Stimulated activated naive CD8-positive, alpha-beta T cell treated with anti-CD3 and anti-CD28 coated beads, Interleukin-15, amount 100 ng/mL, for 72 hours (primary cell): ENCODE results near the gene MID2.
"Not testable (repeated sequence)": the region's sequence is repeated elsewhere in the genome, so short reads cannot be mapped to it uniquely, and the experiment has no call there.

Experiments
- ATAC-seq: fragments of 150-1000 bp; cut with Tn5 transposase; 2 replicates; pipeline ENCODE4 v1.10.0; 2021; ENCODE audit warnings: mild to moderate bottlenecking, moderate library complexity
- DNase-seq, 2 donors: peaks; one replicate each; pipeline ENCODE4 v3.0.0; 2021 to 2022
- H3K27ac Mint-ChIP-seq, 2 donors: one replicate each; pipeline ENCODE4 v1.8.0; 2022; ENCODE audit warnings: mild to moderate bottlenecking in 2 of 2, mixed read lengths in 2 of 2, moderate library complexity in 2 of 2
- H3K27me3 Mint-ChIP-seq: one replicate; pipeline ENCODE4 v1.8.0; 2022; ENCODE audit warnings: mixed read lengths
- H3K4me1 Mint-ChIP-seq: one replicate; pipeline ENCODE4 v1.8.0; 2022; ENCODE audit warnings: mild to moderate bottlenecking, mixed read lengths
- H3K4me3 Mint-ChIP-seq, 2 donors: one replicate each; pipeline ENCODE4 v1.8.0; 2022; ENCODE audit warnings: mild to moderate bottlenecking in 2 of 2, mixed read lengths in 2 of 2, moderate library complexity in 1 of 2
- H3K9me3 Mint-ChIP-seq, 2 donors: one replicate each; pipeline ENCODE4 v1.8.0; 2022; ENCODE audit warnings: mixed read lengths in 2 of 2

The MID2 gene, protein sequence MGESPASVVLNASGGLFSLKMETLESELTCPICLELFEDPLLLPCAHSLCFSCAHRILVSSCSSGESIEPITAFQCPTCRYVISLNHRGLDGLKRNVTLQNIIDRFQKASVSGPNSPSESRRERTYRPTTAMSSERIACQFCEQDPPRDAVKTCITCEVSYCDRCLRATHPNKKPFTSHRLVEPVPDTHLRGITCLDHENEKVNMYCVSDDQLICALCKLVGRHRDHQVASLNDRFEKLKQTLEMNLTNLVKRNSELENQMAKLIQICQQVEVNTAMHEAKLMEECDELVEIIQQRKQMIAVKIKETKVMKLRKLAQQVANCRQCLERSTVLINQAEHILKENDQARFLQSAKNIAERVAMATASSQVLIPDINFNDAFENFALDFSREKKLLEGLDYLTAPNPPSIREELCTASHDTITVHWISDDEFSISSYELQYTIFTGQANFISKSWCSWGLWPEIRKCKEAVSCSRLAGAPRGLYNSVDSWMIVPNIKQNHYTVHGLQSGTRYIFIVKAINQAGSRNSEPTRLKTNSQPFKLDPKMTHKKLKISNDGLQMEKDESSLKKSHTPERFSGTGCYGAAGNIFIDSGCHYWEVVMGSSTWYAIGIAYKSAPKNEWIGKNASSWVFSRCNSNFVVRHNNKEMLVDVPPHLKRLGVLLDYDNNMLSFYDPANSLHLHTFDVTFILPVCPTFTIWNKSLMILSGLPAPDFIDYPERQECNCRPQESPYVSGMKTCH

DNA sequence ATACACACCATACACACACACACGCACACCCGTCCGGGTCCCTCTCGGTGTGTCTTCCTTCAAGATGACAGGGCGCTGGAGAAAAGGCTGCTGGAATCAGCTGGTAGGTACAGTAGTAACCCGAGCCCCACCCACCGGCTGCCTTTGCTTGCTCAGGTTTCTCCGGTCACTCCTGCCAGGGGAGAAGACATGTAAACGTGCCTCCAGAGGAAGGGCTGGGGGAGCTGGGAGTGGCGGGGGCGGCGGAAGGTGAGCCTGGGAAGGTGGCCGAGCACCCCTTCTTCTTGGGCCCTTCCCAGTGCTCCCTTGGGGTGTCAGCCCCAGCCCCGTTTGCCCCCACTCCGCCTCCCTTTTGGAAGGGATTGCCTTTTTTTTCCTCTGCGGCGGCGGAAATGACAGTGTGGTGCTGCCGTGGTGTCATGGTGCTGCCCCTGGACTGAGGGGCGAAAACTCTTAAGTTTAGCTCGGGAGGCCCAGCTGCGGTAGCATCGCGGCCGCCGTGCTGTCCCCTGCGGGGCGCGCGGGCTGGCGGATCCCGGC is at the start of gene MID2:
TSS of gene MID2 (plus strand) at position 169 of the 540 bp plus-strand sequence. CDS start 561 bp downstream, outside the sequence.
- Mint-ChIP-seq H3K27ac (peak within 1 kb of the TSS; percentile 94 to 97), H3K9me3 (no peaks in the 10 kb centered on the region), H3K27me3 (no peaks in the 10 kb centered on the region), H3K4me3 (peak within 1 kb of the TSS; percentile 89 to 96), H3K4me1 (peaks cover 49% of the 10 kb centered on the region)
- peak; percentile 41 to 55 for DNase-seq
- ATAC-seq, result peak; percentile 75

DNA sequence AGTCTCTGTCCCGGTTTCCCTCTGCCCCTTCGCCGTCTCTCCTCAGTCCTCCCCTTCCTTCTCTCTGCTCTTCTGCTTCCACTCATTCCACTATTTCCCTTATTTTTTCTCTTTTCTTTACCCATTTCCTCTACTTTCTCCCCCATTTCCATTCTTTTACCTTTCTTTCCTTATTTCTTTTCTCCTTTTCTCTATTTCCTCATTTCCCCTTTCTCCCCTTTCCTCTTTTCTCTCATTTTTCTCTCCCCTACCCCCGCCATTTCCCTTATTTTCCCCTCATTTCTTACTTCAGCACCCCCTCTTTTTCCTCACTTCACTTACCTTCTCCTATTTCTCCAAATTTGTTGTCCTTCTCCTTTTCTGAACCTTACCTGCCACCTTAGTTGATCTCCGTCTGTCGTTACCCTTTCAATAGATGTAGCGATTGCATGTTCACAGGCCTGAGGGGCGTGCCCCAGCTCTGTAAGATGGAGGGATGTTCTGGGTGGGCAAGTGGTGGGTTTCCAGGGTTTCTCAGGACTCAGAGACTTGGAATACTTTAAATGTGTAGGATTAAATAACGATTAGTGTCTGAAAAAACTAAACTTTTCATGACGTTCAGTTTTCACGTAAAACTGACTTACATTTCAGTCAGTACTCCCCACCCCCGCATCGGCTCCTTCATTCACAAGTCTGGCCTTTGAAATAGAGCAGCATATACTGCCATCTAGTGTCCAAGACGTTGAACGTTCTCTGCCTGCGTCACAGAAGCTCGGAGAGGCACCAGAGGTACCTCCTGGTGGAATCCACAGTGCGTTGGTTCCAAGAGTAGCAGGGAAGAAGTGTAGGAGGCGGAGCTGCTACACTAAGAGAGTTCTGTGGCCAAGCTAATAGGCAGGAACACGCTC is 48.8 kb upstream of the MID2 start:
- peaks cover 21% of the 10 kb centered on the region for H3K4me1 Mint-ChIP-seq
- ATAC-seq (peak; percentile 81), DNase-seq (peak; percentile 68 to 76)
- peak overlapping the region; percentile 94 to 95 for H3K4me3 Mint-ChIP-seq
- no peaks in the 10 kb centered on the region for H3K9me3 Mint-ChIP-seq
- peak overlapping the region; percentile 86 to 97 for H3K27ac Mint-ChIP-seq
- H3K27me3 Mint-ChIP-seq, result no peaks in the 10 kb centered on the region

DNA sequence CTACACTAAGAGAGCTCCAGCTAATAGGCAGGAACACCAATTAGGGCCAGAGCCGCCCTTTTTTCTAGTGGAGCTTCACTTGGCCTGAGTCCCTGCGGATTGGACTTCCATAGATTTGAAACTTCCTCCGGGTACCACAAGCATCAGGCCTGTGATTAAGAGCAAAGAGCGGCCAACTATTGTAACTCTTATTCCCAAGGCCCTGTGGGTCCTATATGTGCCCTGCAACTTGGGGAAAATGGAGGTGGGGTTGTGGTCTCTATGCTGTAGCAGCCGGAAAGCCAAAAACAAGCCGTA is 48.2 kb upstream of the MID2 start, which contains the start of gene NCBP2L:
TSS of gene NCBP2L (plus strand) at position 198 of the 297 bp plus-strand sequence. CDS start 16,488 bp downstream, outside the sequence.
- peak within 1 kb of the TSS; percentile 86 to 97 for H3K27ac Mint-ChIP-seq
- H3K4me3 Mint-ChIP-seq, result peak within 1 kb of the TSS; percentile 94 to 95
- ATAC-seq, result no peak
- no peaks in the 10 kb centered on the region for H3K9me3 Mint-ChIP-seq
- H3K27me3 Mint-ChIP-seq, result no peaks in the 10 kb centered on the region
- peaks cover 21% of the 10 kb centered on the region for H3K4me1 Mint-ChIP-seq
- no peak for DNase-seq

DNA sequence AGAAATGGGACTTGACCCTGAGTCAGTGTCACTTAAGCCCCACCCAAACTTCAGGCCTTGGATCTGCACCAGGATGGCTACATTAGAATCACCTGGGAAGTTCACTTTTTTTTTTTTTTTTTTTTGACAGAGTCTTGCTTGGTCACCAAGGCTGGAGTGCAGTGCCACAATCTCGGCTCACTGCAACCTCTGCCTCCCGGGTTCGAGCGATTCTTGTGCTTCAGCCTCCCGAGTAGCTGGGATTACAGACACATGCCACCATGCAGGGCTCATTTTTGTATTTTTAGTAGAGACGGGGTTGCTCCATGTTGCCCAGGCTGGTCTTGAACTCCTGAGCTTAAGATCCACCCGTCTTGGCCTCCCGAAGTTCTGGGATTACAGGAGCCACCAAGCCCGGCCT is 45.1 kb upstream of the MID2 start:
- no peak overlapping the region for H3K27ac Mint-ChIP-seq
- no peak for DNase-seq
- H3K4me1 Mint-ChIP-seq, result peaks cover 15% of the 10 kb centered on the region
- H3K4me3 Mint-ChIP-seq, result no peak overlapping the region
- ATAC-seq, result no peak
- no peaks in the 10 kb centered on the region for H3K9me3 Mint-ChIP-seq
- no peaks in the 10 kb centered on the region for H3K27me3 Mint-ChIP-seq

DNA sequence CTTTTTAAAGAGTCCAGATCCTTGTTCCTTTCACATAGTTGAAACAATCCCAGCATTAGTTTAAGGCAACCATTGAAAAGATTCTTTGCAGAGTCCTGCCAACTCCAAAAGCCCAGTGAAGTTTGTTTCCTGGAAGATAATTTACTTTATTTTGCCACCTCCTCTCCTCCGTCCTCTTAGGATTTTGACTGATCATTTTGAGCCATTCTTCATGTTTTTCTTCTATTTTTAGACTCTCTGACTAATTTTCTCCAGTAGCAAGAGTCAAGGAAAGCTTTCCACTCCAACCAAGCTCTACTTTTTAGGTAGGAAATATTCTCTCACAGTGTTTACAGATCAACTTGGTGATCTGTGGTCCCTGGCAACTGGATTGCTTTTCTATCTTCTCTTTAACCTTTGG is 37.8 kb upstream of the MID2 start:
- DNase-seq (no peak), ATAC-seq (no peak)
- H3K9me3 Mint-ChIP-seq, result no peaks in the 10 kb centered on the region
- H3K4me1 Mint-ChIP-seq, result no peaks in the 10 kb centered on the region
- H3K27me3 Mint-ChIP-seq, result peaks cover 6% of the 10 kb centered on the region
- no peak overlapping the region for H3K27ac Mint-ChIP-seq
- no peak overlapping the region for H3K4me3 Mint-ChIP-seq

DNA sequence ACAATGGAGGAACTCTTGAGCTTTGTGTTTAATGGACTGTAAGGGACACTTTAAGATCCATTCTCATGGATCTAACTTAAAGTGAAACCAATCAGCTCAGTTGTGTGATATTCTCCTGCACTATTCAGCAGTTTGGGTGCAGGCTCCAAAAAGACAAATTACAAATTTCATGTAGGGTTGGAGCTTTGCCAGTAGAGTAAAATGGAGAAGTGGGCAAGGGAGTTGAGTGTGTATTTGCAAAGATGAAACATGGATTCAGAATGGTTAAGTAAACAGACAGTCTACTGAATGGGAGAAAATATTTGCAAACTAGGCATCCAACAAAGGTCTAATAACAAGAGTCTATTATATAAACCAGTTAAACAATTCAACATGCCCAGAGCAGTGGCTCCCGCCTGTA is 21.2 kb upstream of the MID2 start:
- H3K27me3 Mint-ChIP-seq, result no peaks in the 10 kb centered on the region
- H3K27ac Mint-ChIP-seq, result no peak overlapping the region
- no peaks in the 10 kb centered on the region for H3K9me3 Mint-ChIP-seq
- no peak for DNase-seq
- no peaks in the 10 kb centered on the region for H3K4me1 Mint-ChIP-seq
- ATAC-seq, result no peak
- no peak overlapping the region for H3K4me3 Mint-ChIP-seq

DNA sequence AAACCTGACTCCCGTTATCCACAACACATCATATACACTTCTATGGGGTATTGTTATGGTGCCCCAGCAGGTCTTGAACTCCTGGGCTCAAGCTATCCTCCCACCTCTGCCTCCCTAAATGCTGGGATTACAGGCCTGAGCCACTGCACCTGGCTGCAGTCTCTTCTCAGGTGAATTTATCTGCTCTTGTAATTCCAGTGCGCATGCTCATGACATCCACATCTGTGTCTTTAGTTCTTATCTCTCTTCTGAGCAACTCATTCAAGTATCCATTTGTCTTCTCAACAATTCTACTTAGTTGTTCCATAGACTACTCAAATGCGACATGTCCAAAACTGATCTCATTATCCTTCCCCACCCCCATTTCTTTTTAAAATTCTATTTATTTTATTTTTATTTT is 20.5 kb upstream of the MID2 start:
- ATAC-seq, result no peak
- Mint-ChIP-seq H3K4me3 (no peak overlapping the region), H3K27me3 (no peaks in the 10 kb centered on the region), H3K9me3 (no peaks in the 10 kb centered on the region), H3K4me1 (no peaks in the 10 kb centered on the region), H3K27ac (no peak overlapping the region)
- no peak for DNase-seq

DNA sequence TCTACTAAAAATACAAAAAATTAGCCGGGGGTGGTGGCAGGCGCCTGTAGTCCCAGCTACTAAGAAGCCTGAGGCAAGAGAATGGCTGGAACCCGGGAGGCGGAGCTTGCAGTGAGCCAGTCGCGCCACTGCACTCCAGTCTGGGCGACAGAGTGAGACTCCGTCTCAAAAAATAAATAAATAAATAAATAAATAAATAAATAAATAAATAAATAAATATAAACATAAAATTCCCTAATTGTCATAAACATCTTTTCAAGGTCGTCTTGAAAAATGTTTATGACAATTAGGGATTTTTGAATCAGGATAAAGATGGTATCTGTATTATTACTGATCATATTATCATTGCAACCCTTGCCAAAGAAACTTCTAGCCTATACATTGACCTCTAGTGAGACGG is 15.6 kb upstream of the MID2 start:
- ATAC-seq, H3K27me3 Mint-ChIP-seq, DNase-seq, H3K4me1 Mint-ChIP-seq, H3K4me3 Mint-ChIP-seq, H3K27ac Mint-ChIP-seq, H3K9me3 Mint-ChIP-seq: not testable (repeated sequence)

DNA sequence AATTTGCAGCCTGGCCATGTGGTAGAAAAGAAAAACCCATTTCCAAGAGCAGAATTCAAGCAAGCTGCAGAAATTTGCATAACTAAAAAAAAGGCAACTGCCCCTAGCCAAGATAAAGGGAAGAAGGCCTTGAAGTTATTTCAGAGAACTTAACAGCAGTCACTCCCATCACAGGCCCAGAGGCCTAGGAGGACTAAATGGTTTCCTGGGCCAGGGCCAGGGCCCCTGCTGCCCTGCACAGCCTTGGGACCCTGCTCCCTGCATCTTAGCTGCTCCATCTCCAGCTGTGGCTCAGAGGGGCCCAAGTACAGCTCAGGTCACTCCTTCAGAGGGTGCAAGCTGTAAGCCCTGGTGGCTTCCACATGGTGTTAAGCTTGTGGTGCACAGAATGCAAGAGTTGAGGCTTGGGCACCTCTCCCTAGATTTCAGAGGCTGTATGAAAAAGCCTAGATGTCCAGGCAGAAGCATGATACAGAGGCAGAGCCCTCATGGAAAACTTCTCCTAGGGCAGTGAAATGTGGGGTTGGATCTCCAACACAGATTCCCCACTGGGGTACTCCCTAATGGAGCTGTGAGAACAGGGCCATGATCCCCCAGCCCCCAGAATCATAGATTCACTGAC is 6.7 kb upstream of the MID2 start:
- Mint-ChIP-seq H3K4me1 (peaks cover 7% of the 10 kb centered on the region), H3K4me3 (no peak overlapping the region), H3K27ac (no peak overlapping the region), H3K9me3 (peaks cover 8% of the 10 kb centered on the region in 2 donors), H3K27me3 (no peaks in the 10 kb centered on the region)
- DNase-seq (no peak), ATAC-seq (no peak)

DNA sequence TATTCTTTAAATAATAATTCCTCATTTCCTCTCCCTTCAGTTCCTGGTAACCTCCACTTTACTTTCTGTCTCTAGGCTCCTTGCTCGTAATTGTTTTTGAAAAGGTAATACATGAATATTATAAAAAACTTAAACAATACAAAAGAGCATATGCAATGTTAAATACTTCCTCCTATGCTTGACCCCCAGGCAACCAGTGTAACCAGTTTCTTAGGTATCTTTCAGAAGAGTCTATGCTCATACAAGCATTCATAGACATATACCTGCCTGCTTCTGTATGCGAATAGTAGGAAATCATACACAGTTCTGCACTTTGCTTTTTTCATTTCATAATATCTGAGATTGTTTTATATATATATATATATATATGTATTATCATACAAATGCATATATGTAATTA is 2.6 kb upstream of the MID2 start:
- H3K4me3 Mint-ChIP-seq, result no peak overlapping the region
- peaks cover 8% of the 10 kb centered on the region in 2 donors for H3K9me3 Mint-ChIP-seq
- no peak for DNase-seq
- no peak for ATAC-seq
- H3K27ac Mint-ChIP-seq, result no peak overlapping the region
- peaks cover 37% of the 10 kb centered on the region for H3K4me1 Mint-ChIP-seq
- H3K27me3 Mint-ChIP-seq, result no peaks in the 10 kb centered on the region

DNA sequence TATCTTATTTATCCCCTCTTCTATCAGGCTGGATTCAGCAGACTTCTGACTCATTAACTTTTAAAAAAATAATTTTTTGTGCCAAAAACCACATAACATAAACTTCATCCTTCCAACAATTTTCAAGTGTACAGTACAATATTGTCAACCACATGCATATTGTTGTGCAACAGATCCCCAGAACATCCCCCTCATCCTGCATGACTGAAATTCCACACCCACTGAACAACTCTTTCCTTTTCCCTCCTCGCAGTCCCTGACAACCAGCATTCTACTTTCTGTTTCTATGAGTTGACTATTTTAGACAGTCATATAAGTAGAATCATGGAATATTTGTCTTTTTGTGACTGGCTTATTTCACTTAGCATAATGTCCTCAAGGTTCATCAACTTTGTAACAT is 2.2 kb upstream of the MID2 start:
- Mint-ChIP-seq H3K27me3 (no peaks in the 10 kb centered on the region), H3K27ac (no peak overlapping the region), H3K9me3 (peaks cover 8% of the 10 kb centered on the region in 2 donors), H3K4me3 (peak overlapping the region; percentile 10 to 53), H3K4me1 (peaks cover 40% of the 10 kb centered on the region)
- DNase-seq (no peak), ATAC-seq (no peak)

DNA sequence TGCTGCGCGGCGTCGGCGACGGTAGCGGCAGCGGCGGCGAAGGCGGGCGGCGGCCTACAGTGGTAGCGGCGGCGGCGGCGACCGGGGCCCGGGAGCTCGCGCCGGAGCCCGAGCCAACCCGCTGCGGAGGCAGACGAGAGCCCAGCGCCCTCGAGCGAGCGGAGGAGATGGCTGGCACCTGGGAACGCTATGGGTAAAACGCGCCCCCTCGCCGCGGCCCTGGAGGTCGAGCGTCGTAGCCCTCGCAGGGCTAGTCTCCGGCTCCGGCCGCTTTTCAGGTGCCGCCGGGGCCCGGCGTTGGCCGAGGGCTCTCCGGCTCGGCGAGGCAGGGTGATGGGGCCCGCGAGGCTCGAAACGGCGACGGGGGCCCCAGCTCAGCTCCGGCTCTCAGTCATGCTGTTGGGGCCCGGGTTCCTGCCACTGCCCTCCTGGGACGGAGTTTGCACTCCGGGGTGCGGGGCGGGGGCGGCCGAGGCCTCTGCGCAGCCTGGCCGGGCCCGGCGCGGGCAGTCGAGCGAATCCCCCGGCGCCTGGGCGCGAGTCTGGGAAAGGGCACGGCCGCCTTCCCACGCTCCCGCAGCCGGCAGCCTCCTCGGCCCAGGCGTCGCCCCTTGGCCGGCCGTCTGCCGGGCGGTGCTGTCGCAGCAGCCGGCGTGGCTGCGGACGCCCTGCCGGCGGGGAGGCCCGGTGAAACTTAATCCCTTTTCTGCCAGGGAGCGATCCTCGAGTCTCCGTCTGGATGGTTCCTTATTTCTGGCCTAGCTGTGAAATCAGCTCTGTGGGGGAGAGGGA is 768 bp downstream of the MID2 start:
- peak; percentile 40 to 46 for DNase-seq
- H3K27ac Mint-ChIP-seq, result peak overlapping the region in 1 of 2 donors; percentile 91
- H3K4me1 Mint-ChIP-seq, result peaks cover 51% of the 10 kb centered on the region
- no peaks in the 10 kb centered on the region for H3K27me3 Mint-ChIP-seq
- peak overlapping the region; percentile 91 to 96 for H3K4me3 Mint-ChIP-seq
- peak; percentile 76 for ATAC-seq
- no peaks in the 10 kb centered on the region for H3K9me3 Mint-ChIP-seq

DNA sequence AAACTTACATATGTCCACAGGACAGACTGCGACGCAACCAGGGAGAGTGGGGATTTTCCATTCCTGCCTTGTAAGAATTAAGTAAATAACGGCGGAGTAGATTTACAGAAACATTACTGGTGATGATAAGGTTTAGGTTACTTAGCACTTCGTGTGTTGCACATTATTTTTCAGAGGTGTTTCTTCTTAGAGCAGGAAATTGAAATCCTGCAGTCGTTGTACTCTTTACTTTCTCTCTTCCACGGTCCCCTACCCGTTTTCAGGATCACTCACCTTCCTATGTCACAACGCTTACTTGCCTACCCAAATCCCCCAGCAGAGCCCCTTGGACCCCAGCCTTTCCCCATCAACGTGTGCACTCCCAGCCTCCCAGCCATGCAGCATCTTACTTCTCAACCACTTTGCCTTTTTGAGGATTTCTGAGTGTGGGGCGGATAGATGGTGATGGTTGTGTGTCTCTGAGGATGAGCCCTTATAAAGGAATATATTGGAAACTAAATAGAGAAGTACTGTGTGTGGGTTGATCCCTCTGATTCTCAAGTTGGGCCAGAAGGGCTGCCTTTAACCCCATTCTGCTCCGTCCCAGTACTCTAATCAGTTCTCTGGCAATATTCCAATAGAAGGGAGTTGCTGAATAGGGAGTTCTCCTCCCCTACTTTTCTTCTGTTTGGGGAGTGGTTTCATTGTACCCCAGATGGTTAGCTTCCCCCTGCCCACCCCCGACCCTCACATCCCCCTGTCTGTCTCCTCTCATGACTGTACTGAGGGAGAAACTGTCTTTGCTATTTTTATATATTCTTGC is 1.6 kb downstream of the MID2 start:
- H3K4me1 Mint-ChIP-seq, result peaks cover 51% of the 10 kb centered on the region
- no peak for DNase-seq
- no peak for ATAC-seq
- H3K27ac Mint-ChIP-seq, result peak overlapping the region; percentile 89 to 91
- H3K9me3 Mint-ChIP-seq, result no peaks in the 10 kb centered on the region
- H3K27me3 Mint-ChIP-seq, result no peaks in the 10 kb centered on the region
- peak overlapping the region; percentile 85 to 91 for H3K4me3 Mint-ChIP-seq

DNA sequence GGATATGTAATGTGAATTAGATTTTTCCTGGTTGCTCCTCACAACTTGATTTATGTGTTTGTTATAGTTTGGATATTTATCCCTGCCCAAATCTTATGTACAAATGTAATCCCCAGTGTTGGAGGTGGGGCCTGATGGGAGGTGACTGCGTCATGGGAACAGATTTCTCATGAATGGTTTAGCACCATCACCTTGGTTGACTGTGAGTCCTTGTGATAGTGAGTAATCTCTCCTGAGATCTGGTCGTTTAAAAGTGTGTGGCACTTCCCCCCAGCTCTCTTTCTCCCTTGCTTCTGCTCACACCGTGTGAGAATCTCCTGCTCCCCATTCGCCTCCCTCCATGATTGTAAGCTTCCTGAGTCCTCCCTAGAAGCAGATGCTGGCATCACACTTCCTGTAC is 2.2 kb downstream of the MID2 start:
- Mint-ChIP-seq H3K4me1 (peaks cover 51% of the 10 kb centered on the region), H3K4me3 (peak overlapping the region; percentile 68 to 76), H3K27ac (no peak overlapping the region), H3K9me3 (no peaks in the 10 kb centered on the region), H3K27me3 (no peaks in the 10 kb centered on the region)
- no peak for ATAC-seq
- DNase-seq, result no peak
